Measurements from ENCODE around the gene CCL3. TPM values are rescaled to one million over a fixed set of nuclear protein-coding genes. Genes with fewer than 3 reads are reported as not detected.

CCL3 gene
- total RNA-seq, 1 experiment from 2014 or later, result not detected

DNA sequence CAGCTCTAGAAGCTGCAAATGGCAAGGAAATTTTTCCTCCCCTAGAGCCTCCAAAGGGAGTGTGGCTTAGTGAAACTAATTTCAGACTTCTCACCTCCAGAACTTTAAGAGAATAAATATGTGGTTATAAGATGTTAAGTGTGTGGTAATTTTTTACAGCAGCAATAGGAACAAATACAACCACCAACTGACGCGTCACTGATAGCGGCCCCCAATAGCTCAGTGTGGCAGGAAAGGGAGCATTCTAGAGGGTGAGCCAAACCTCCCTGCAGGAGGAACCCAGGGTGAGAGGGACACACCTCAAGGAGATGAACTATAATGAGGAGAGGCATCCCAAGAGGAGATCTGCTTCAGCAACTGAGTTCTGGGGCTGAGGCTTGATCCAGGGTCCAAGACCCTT is 17.7 kb upstream of the CCL3 start:
- intact Hi-C loops (cut with micrococcal nuclease), result no loop called here
- CTCF ChIA-PET, result no interaction called here
- H3K27me3 ChIP-seq (ENCODE audit: low read length), result peaks cover 4% of the 10 kb centered on the region; the same call in 1 of the 2 replicates
- H3F3A ChIP-seq (ENCODE audit: low read length, unreplicated experiment), result no peaks in the 10 kb centered on the region
- H4K20me1 ChIP-seq (ENCODE audit: low read length), result no peaks in the 10 kb centered on the region
- H2AFZ ChIP-seq (ENCODE audit: low read length), result no peak overlapping the region
- DNase-seq (no peak), ATAC-seq (no peak)
- H3K9me3 ChIP-seq (ENCODE audit: low read length), result no peaks in the 10 kb centered on the region
- H3K79me2 ChIP-seq (ENCODE audit: low read length), result no peaks in the 10 kb centered on the region
- H3K27ac ChIP-seq (ENCODE audit: low read length), result no peak overlapping the region
- H3K4me3 ChIP-seq (ENCODE audit: low read length), result no peak overlapping the region
- no peak overlapping the region for H3K9ac ChIP-seq (ENCODE audit: low read length)
- no peak for TF ChIP-seq EZH2phosphoT487 (IDR thresholded peaks at IDR 0.05; ENCODE audit: borderline replicate concordance, low read length)
- TF ChIP-seq, protein P1, sequence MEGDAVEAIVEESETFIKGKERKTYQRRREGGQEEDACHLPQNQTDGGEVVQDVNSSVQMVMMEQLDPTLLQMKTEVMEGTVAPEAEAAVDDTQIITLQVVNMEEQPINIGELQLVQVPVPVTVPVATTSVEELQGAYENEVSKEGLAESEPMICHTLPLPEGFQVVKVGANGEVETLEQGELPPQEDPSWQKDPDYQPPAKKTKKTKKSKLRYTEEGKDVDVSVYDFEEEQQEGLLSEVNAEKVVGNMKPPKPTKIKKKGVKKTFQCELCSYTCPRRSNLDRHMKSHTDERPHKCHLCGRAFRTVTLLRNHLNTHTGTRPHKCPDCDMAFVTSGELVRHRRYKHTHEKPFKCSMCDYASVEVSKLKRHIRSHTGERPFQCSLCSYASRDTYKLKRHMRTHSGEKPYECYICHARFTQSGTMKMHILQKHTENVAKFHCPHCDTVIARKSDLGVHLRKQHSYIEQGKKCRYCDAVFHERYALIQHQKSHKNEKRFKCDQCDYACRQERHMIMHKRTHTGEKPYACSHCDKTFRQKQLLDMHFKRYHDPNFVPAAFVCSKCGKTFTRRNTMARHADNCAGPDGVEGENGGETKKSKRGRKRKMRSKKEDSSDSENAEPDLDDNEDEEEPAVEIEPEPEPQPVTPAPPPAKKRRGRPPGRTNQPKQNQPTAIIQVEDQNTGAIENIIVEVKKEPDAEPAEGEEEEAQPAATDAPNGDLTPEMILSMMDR (conservative IDR thresholded peaks at IDR 0.05; ENCODE audit: low read depth, low read length), result no peak
- no peak for TF ChIP-seq EZH2 (IDR thresholded peaks at IDR 0.05; ENCODE audit: low read length, unreplicated experiment)
- H3K4me2 ChIP-seq (ENCODE audit: low read length), result no peak overlapping the region
- BruUV-seq (replicated peaks), result no TSS peak
- H3K9me2 ChIP-seq (replicated peaks; ENCODE audit: low read length), result no peaks in the 10 kb centered on the region
- POLR2A ChIA-PET (ENCODE audit: unreplicated experiment), result no interaction called here
- H3K36me3 ChIP-seq (ENCODE audit: low read depth, low read length), result no peaks in the 10 kb centered on the region
- no peaks in the 10 kb centered on the region for H3K4me1 ChIP-seq (ENCODE audit: insufficient read depth, low read length)

DNA sequence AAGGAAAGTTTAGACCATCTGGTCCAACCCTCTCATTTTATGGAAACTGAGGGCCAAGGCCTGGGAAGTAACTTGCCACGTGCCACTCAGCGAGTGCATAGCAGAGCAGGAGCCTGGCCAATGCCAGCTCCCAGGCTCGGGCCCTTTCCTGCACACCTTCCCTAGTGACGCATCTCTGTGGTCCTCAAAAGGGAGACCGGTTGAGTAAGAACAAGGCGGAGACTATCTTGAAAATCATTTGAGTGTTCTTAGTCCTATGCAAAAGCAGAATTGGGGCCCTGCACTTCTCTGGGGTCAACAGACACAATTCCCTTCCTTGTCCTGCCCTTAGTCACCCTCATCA is 16.5 kb upstream of the CCL3 start:
- Histone ChIP-seq H3K9me3 (ENCODE audit: low read length) (no peaks in the 10 kb centered on the region), H2AFZ (ENCODE audit: low read length) (no peak overlapping the region), H3K4me2 (ENCODE audit: low read length) (no peak overlapping the region), H4K20me1 (ENCODE audit: low read length) (no peaks in the 10 kb centered on the region), H3K27ac (ENCODE audit: low read length) (no peak overlapping the region), H3K27me3 (ENCODE audit: low read length) (peaks cover 4% of the 10 kb centered on the region; the same call in 1 of the 2 replicates), H3K4me1 (ENCODE audit: insufficient read depth, low read length) (no peaks in the 10 kb centered on the region), H3K9me2 (replicated peaks; ENCODE audit: low read length) (no peaks in the 10 kb centered on the region), H3K36me3 (ENCODE audit: low read depth, low read length) (no peaks in the 10 kb centered on the region), H3K4me3 (ENCODE audit: low read length) (no peak overlapping the region), H3K9ac (ENCODE audit: low read length) (no peak overlapping the region), H3K79me2 (ENCODE audit: low read length) (no peaks in the 10 kb centered on the region), H3F3A (ENCODE audit: low read length, unreplicated experiment) (no peaks in the 10 kb centered on the region)
- TF ChIP-seq, protein P1 (conservative IDR thresholded peaks at IDR 0.05; ENCODE audit: low read depth, low read length), result no peak
- no peak for TF ChIP-seq EZH2phosphoT487 (IDR thresholded peaks at IDR 0.05; ENCODE audit: borderline replicate concordance, low read length)
- TF ChIP-seq EZH2 (IDR thresholded peaks at IDR 0.05; ENCODE audit: low read length, unreplicated experiment), result no peak
- intact Hi-C loops (cut with micrococcal nuclease), result no loop called here
- ChIA-PET POLR2A (ENCODE audit: unreplicated experiment) (no interaction called here), CTCF (no interaction called here)
- no TSS peak for BruUV-seq (replicated peaks)
- ATAC-seq (no peak), DNase-seq (no peak)

DNA sequence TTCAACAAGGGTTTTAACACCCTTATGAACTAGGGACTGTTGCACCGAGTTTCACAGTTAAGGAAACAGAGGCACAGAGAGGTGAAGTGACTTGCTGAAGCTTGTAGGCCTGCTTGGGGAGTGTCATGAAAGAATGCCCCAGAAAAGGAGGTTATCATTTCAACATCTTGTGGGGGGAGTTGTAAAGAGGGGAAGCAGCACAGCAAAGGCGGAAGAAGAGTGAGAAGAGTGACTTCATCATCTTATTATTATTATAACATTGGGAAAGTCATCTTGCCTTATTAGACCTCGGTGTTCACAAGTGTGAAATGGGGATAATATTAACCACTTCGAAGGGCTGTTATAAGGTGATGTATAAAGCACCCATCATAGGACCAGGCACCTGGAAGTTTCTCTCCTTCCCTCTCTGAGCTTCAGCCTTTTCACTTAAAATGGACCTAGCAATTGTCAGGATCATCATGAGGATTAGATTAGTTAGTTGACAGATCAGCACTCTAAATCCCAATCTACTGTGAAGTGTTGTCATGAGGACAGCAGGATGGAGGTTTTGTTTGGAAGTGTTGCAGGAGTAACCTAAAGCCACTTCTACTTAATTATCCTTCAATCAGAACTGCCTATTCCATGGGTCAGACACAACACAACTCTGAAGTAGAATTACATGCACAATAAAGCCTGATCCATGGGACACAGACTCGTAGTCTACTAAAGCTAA is 16.0 kb upstream of the CCL3 start:
- no TSS peak for BruUV-seq (replicated peaks)
- H2AFZ ChIP-seq (ENCODE audit: low read length), result no peak overlapping the region
- H3K79me2 ChIP-seq (ENCODE audit: low read length), result no peaks in the 10 kb centered on the region
- no peak overlapping the region for H3K9ac ChIP-seq (ENCODE audit: low read length)
- H3K36me3 ChIP-seq (ENCODE audit: low read depth, low read length), result no peaks in the 10 kb centered on the region
- H3K4me2 ChIP-seq (ENCODE audit: low read length), result no peak overlapping the region
- H4K20me1 ChIP-seq (ENCODE audit: low read length), result no peaks in the 10 kb centered on the region
- ChIA-PET POLR2A (ENCODE audit: unreplicated experiment) (no interaction called here), CTCF (no interaction called here)
- no peaks in the 10 kb centered on the region for H3K9me3 ChIP-seq (ENCODE audit: low read length)
- H3K9me2 ChIP-seq (replicated peaks; ENCODE audit: low read length), result no peaks in the 10 kb centered on the region
- DNase-seq (no peak), ATAC-seq (no peak)
- peaks cover 4% of the 10 kb centered on the region; the same call in 1 of the 2 replicates for H3K27me3 ChIP-seq (ENCODE audit: low read length)
- TF ChIP-seq EZH2phosphoT487 (IDR thresholded peaks at IDR 0.05; ENCODE audit: borderline replicate concordance, low read length), result no peak
- no peak for TF ChIP-seq EZH2 (IDR thresholded peaks at IDR 0.05; ENCODE audit: low read length, unreplicated experiment)
- TF ChIP-seq, protein P1 (conservative IDR thresholded peaks at IDR 0.05; ENCODE audit: low read depth, low read length), result no peak
- no peak overlapping the region for H3K4me3 ChIP-seq (ENCODE audit: low read length)
- no peak overlapping the region for H3K27ac ChIP-seq (ENCODE audit: low read length)
- intact Hi-C loops (cut with micrococcal nuclease), result no loop called here
- H3K4me1 ChIP-seq (ENCODE audit: insufficient read depth, low read length), result no peaks in the 10 kb centered on the region
- H3F3A ChIP-seq (ENCODE audit: low read length, unreplicated experiment), result no peaks in the 10 kb centered on the region

Data from PC-3 (cell line).